Astrocyte (in vitro differentiated cells and primary cell): ENCODE data around the gene KRT80.

Experiments used
- EZH2 ChIP-seq: IDR thresholded peaks from 2 replicates; pipeline ENCODE4 v1.6.1; 2012; ENCODE audit warnings: mild to moderate bottlenecking, low read length, inconsistent platforms; ENCODE audit not compliant: insufficient read depth
- TF ChIP-seq, protein P1 (sequence below): IDR thresholded peaks from 2 replicates; pipeline ENCODE4 v1.5.1; 2011; ENCODE audit warnings: low read depth, mild to moderate bottlenecking, inconsistent platforms, low read length, moderate library complexity; ENCODE audit not compliant: insufficient read depth

DNA sequence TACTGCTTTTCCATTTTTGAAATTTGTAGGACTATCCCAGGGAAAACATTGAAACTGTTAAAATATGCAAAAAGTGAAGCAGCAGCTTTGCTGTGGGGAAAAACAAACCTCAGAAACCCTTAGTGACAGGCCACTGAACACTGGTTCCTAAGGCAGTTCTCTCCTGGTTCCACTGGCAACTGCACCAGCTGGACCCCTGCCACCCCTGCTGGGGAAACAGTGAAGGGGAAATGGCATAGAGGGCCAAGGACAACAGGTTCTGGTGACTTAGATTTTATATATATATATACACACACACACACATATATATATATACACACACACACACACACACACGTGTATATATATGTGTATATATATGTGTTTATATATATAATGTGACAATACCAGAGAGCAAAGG, 25.0 kb upstream of the KRT80 start:
- TF ChIP-seq, protein P1, sequence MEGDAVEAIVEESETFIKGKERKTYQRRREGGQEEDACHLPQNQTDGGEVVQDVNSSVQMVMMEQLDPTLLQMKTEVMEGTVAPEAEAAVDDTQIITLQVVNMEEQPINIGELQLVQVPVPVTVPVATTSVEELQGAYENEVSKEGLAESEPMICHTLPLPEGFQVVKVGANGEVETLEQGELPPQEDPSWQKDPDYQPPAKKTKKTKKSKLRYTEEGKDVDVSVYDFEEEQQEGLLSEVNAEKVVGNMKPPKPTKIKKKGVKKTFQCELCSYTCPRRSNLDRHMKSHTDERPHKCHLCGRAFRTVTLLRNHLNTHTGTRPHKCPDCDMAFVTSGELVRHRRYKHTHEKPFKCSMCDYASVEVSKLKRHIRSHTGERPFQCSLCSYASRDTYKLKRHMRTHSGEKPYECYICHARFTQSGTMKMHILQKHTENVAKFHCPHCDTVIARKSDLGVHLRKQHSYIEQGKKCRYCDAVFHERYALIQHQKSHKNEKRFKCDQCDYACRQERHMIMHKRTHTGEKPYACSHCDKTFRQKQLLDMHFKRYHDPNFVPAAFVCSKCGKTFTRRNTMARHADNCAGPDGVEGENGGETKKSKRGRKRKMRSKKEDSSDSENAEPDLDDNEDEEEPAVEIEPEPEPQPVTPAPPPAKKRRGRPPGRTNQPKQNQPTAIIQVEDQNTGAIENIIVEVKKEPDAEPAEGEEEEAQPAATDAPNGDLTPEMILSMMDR = no peak
- TF ChIP-seq EZH2 = no peak
